Calu3 (cell line): ENCODE results near the gene TRMU. TPM values are rescaled to one million over a fixed set of nuclear protein-coding genes. Genes with fewer than 3 reads are reported as not detected.

Source experiments
- BruUV-seq: library from RNA; stranded (reverse); fragments of 400-500 nt; replicated peaks from 2 replicates; lab custom pipeline; 2021; lab: Mats Ljungman, UMichigan
- CTCF ChIA-PET: fragments of 300-600 bp; sonication (Branson Sonifier 250); formaldehyde crosslinking; loops from one replicate; lab custom pipeline; 2022; ENCODE audit warnings: antibody characterized with exemption; lab: Charles Lee
- DNase-seq: peaks from one replicate; pipeline ENCODE4 v3.0.0; 2022
- H3K27ac Mint-ChIP-seq: one replicate; pipeline ENCODE4 v1.8.0; 2022; ENCODE audit warnings: mixed read lengths; ENCODE audit not compliant: unreplicated experiment
- H3K27me3 Mint-ChIP-seq: one replicate; pipeline ENCODE4 v1.8.0; 2022; ENCODE audit warnings: mixed read lengths; ENCODE audit not compliant: unreplicated experiment
- H3K36me3 Mint-ChIP-seq: one replicate; pipeline ENCODE4 v1.8.0; 2022; ENCODE audit warnings: mild to moderate bottlenecking, moderate library complexity, mixed read lengths; ENCODE audit not compliant: insufficient read depth, unreplicated experiment
- H3K4me1 Mint-ChIP-seq: one replicate; pipeline ENCODE4 v1.8.0; 2022; ENCODE audit warnings: mild to moderate bottlenecking, low read depth, mixed read lengths; ENCODE audit not compliant: unreplicated experiment
- H3K4me3 Mint-ChIP-seq: one replicate; pipeline ENCODE4 v1.8.0; 2022; ENCODE audit warnings: mild to moderate bottlenecking, low read depth, moderate library complexity, mixed read lengths; ENCODE audit not compliant: unreplicated experiment
- H3K9me3 Mint-ChIP-seq: one replicate; pipeline ENCODE4 v1.8.0; 2022; ENCODE audit warnings: low read depth, mixed read lengths; ENCODE audit not compliant: unreplicated experiment
- CTCF ChIP-seq: fragments of 200-600 bp; IDR thresholded peaks from one replicate; pipeline ENCODE4 v1.8.0; 2022; ENCODE audit warnings: antibody characterized with exemption; ENCODE audit not compliant: unreplicated experiment
- intact Hi-C: fragments of 100-400 bp; cut with micrococcal nuclease; formaldehyde crosslinking; loops from one replicate; pipeline ENCODE4 v1.10.0; 2022; ENCODE audit not compliant: unreplicated experiment
- total RNA-seq: library from RNA; stranded (reverse); gene quantifications from 2 replicates; pipeline ENCODE4 v1.2.3, GENCODE V29; 2022

The TRMU gene
- total RNA-seq, 1 experiment from 2014 or later: 79.6 TPM

GRCh38 chr22:46370584-46371291 is 35.2 kb downstream of the TRMU start:
- peak; percentile 62 for DNase-seq
- CTCF ChIA-PET: interaction anchor here (1.8 kb wide), 1 partner anchor 10 kb away, joined by 4 read pairs; no protein-coding TSS in a partner anchor
- Mint-ChIP-seq H3K36me3 (peaks cover 25% of the 10 kb centered on the region), H3K27me3 (no peaks in the 10 kb centered on the region), H3K4me1 (peaks cover 65% of the 10 kb centered on the region), H3K4me3 (peak overlapping the region; percentile 22), H3K9me3 (peaks cover 5% of the 10 kb centered on the region), H3K27ac (peak overlapping the region; percentile 57)
- no peak for TF ChIP-seq CTCF
- BruUV-seq: no TSS peak
- intact Hi-C loops: no loop called here

GRCh38 chr22:46371623-46372226 is 36.2 kb downstream of the TRMU start:
- peaks cover 35% of the 10 kb centered on the region for H3K36me3 Mint-ChIP-seq
- intact Hi-C loops: no loop called here
- no peak for TF ChIP-seq CTCF
- no peak overlapping the region for H3K4me3 Mint-ChIP-seq
- DNase-seq: no peak
- H3K4me1 Mint-ChIP-seq: peaks cover 75% of the 10 kb centered on the region
- H3K27me3 Mint-ChIP-seq: no peaks in the 10 kb centered on the region
- BruUV-seq: no TSS peak
- peak overlapping the region; percentile 57 for H3K27ac Mint-ChIP-seq
- CTCF ChIA-PET: no interaction called here
- H3K9me3 Mint-ChIP-seq: peaks cover 8% of the 10 kb centered on the region

GRCh38 chr22:46372686-46373085 is 37.2 kb downstream of the TRMU start:
- no TSS peak for BruUV-seq
- no peak for DNase-seq
- Mint-ChIP-seq H3K36me3 (peaks cover 42% of the 10 kb centered on the region), H3K27me3 (no peaks in the 10 kb centered on the region), H3K4me3 (no peak overlapping the region), H3K27ac (no peak overlapping the region), H3K4me1 (peaks cover 82% of the 10 kb centered on the region), H3K9me3 (peaks cover 8% of the 10 kb centered on the region)
- TF ChIP-seq CTCF: no peak
- CTCF ChIA-PET: no interaction called here
- intact Hi-C loops: no loop called here

DNA sequence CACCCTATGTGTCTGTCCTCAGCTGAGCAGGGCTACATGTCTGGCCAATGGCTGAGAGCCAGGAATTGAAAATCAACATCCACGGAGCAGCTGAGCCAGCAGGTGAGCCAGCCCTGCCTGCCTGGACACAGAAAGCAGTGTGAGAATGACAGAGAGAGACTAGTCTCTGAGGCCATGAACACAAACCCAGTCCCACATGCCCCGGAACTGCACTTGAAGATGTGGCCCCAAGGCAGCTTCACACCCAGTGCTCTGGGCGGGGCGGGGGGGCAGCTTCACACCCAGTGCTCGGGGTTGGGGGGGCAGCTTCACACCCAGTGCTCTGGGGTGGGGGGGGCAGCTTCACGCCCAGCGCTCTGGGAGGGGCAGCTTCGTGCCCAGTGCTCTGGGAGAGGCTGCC is 37.6 kb downstream of the TRMU start:
- no TSS peak for BruUV-seq
- CTCF ChIA-PET: no interaction called here
- H3K4me1 Mint-ChIP-seq: peaks cover 82% of the 10 kb centered on the region
- no peaks in the 10 kb centered on the region for H3K27me3 Mint-ChIP-seq
- intact Hi-C loops: no loop called here
- H3K36me3 Mint-ChIP-seq: peaks cover 42% of the 10 kb centered on the region
- H3K9me3 Mint-ChIP-seq: peaks cover 8% of the 10 kb centered on the region
- no peak overlapping the region for H3K4me3 Mint-ChIP-seq
- no peak for TF ChIP-seq CTCF
- no peak overlapping the region for H3K27ac Mint-ChIP-seq
- no peak for DNase-seq
